Measurements from ENCODE around the gene ANKRD36.
"Not testable (repeated sequence)": the region's sequence is repeated elsewhere in the genome, so short reads cannot be mapped to it uniquely, and the experiment has no call there.

ANKRD36 gene

DNA sequence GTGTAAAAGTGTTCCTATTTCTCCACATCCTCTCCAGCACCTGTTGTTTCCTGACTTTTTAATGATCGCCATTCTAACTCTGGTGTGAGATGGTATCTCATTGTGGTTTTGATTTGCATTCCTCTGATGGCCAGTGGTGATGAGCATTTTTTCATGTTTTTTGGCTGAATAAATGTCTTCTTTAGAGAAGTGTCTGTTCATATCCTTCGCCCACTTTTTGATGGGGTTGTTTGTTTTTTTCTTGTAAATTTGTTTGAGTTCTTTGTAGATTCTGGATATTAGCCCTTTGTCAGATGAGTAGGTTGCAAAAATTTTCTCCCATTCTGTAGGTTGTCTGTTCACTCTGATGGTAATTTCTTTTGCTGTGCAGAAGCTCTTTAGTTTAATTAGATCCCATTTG is 16.1 kb downstream of the ANKRD36 start:
- not testable (repeated sequence) for DNase-seq

DNA sequence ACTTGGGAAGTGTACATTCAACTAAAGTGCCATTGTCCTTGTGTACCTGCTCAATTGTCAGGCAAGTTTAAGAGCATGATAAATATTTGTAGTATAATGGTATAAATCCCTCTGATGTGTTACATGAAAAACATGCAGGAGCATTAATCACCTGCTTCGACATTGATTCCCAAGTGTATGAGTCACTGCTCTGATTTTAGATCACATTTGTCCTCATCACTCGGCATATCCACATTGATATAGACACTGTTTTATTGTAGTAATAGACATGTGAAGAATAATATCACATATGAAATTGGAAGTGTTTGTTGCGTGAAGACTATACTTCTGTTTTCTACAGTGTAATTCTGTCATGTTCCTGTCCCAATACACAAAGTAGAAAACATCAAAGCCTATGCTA is 31.1 kb downstream of the ANKRD36 start:
- not testable (repeated sequence) for DNase-seq

- DNase-seq, result not testable (repeated sequence)
Measured at GRCh38 chr2:97166548-97166947, 53.6 kb downstream of the ANKRD36 start.

DNA sequence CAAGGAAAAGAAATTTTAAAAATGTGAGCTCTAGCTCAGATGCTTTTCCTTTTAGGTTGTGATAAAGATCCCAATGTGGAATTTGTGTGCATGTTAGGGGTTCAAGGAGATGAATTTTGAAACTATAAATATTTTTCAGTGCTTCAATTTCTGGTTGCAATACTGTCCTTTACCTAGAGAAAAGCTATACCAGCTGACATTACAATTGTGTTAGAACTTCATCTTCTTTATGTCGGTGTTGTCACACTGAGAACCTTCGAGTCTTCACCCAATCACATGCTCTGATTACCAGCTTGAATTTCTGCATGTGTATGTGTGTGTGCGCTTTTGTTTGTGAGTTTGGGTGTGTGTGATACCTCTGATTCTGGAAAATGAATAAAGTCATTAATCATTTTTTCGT is 55.0 kb downstream of the ANKRD36 start:
- not testable (repeated sequence) for DNase-seq

GRCh38 chr2:97168583-97168982 is 55.6 kb downstream of the ANKRD36 start:
- not testable (repeated sequence) for DNase-seq

DNA sequence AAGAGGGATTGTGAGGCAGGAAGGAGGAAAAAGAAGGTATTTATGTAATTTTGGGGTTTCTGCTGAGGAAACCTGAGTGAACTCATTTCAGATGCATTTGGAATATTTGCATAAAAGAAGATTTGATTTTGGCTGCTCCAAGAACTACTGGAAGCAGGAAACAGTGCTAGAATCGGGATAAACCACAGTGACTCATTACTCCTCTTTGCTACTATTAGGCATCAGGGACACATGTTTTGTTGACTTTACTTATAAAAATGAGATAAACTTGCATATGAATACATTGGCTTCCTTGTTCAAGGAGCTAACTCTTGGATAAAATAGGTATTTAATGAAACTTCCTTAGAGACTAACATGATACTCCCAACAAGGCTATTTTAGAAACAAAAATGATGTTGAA is 67.4 kb downstream of the ANKRD36 start:
- DNase-seq, result not testable (repeated sequence)

DNA sequence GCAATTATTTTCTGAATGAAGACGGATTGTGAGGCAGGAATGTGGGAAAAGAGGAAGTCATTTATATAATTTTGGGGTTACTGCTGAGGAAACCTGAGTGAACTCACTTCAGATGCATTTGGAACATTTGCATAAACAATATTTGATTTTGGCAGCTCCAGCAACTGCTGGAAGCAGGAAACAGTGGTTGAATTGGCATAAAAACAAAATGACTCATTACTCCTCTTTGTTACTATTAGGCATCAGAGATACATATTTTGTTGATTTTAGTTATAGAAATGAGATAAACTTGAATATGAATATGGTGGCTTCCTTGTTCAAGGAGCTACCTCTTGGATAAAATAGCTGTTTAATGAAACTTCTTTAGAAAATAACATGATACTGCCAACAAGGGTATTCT is 82.4 kb downstream of the ANKRD36 start:
- DNase-seq, result not testable (repeated sequence)

DNA sequence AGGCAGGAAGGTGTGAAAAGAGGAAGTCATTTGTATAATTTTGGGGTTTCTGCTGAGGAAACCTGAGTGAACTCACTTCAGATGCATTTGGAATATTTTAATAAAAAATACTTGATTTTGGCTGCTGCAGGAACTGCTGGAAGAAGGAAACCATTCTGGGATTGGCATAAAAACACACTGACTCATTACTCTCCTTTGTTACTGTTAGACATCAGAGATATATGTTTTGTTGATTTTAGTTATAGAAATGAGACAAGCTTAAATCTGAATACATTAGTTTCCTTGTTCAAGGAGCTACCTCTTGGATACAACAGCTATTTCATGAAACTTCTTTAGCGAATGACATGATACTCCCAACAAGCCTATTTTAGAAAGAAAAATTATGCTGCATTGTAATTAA is 84.3 kb downstream of the ANKRD36 start:
- DNase-seq, result not testable (repeated sequence)

GRCh38 chr2:97200887-97201286 is 87.9 kb downstream of the ANKRD36 start:
- DNase-seq, result not testable (repeated sequence)

DNA sequence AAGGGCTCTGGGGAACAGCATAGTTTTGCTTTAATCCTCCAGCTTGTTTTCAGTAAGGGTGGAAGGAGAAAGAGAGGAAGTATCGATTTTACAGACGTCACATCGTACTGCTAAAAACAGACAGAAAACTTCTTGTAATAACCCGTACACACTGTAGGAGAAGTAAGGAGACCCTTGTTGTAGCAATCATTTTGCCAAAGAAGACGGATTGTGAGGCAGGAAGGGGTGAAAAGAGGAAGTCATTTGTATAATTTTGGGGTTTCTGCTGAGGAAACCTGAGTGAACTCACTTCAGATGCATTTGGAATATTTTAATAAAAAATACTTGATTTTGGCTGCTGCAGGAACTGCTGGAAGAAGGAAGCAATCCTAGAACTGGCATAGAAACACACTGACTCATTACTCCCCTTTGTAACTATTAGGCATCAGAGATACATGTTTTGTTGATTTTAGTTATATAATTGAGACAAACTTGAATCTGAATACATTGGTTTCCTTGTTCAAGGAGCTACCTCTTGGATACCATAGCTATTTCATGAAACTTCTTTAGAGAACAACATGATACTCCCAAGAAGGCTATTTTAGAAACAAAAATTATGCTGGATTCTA is 89.8 kb downstream of the ANKRD36 start:
- not testable (repeated sequence) for DNase-seq

- DNase-seq, result no peak
Measured at GRCh38 chr2:97210325-97210724, 97.4 kb downstream of the ANKRD36 start.

DNA sequence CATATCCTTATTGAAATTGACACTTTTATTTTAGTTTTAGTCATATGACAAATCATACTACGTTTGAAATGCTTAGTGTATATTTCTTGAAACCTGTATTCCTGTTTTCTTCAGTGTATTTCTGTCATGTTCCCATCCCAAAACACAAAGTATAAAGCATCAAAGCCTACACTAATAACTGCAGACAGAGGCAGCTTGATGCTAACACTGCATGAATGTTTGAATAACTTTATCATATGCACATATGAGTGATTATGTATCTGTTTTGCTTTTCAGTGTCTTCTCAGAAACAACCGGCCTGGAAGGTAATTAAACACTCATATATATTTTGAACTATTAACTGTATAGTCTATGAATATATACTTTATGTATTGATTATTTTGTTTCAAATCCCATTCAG is 102.1 kb downstream of the ANKRD36 start:
- DNase-seq, result not testable (repeated sequence)

- not testable (repeated sequence) for DNase-seq
Measured at GRCh38 chr2:97230848-97231585, 118.1 kb downstream of the ANKRD36 start.

DNA sequence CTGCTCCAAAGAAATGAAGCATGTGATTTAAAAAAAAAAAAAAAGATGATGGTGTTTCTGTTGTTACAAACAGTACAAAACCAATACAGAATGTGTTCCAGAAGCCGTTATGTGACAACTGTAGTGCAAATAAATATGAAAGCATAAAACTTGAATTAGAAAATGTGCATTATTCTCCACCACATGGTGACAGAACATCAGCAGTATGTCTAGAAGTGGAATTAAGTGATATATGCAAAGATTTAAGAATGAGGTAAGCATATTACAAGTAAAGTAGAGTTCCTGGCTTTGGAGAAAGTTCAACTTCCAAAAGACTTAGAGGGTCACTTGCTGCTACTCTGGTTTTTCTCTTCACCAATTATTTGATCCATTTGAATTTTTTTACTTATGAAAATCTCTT is 120.0 kb downstream of the ANKRD36 start:
- DNase-seq, result not testable (repeated sequence)

DNA sequence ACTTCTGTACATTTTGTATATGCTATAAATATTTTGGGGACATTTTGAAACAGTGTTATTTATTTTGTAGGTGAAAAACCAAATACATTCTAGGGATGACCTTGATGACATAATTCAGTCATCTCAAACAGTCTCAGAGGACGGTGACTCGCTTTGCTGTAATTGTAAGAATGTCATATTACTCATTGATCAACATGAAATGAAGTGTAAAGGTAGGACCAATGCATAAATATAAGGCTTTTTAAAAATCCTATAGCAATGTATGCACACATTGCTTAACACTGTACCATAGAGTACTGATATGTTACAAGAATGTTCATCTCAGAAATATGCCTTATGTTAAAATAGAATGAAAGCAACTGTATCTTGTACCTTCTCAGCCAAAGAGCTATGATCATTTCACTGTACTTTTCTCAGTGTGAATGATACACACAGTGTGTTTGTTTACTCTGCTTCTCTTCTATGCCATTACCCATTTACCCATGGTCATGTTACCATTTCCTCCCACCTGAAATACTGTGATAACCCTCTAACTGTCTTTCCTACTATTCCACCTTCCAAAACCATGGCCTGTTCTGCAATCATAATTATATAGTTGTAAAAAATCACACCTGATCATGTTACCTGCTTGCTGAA is 120.8 kb downstream of the ANKRD36 start:
- DNase-seq, result not testable (repeated sequence)

DNA sequence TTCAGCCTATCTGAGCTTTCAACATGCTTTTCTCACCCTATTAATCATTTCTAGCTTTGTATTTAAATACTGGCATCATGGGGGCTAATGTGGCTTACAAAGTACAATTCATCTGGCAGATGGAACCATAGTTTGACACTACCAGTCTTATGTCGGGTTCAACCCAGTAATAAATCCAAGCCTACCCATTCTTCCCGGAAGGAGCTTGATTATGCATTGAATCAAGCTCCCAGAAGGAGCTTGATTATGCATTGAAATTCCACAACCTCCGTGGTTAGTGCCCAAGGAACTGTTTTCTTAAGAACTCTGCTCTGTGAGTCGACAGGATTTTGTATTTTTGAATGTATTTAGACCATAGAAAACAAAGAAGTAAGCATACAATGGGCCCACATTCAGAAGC is 148.2 kb downstream of the ANKRD36 start:
- not testable (repeated sequence) for DNase-seq

DNA sequence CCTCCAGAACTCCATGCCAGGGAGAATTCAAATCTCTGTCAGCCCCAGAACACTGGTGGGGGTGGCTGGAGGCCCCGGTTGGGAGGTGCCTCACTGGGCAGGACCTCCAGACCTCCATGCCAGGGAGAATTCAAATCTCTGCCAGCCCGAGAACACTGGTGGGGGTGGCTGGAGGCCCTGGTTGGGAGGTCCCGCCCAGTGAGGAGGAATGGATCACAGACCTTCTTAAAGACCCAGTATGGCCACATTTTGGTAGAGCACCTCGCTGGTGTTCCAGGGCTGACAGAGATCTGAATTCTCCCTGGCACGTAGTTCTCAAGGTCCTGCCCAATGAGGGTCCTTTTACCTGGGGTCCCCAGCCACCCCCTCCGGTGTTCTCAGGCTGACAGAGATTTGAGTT is 153.5 kb downstream of the ANKRD36 start:
- DNase-seq, result not testable (repeated sequence)

DNA sequence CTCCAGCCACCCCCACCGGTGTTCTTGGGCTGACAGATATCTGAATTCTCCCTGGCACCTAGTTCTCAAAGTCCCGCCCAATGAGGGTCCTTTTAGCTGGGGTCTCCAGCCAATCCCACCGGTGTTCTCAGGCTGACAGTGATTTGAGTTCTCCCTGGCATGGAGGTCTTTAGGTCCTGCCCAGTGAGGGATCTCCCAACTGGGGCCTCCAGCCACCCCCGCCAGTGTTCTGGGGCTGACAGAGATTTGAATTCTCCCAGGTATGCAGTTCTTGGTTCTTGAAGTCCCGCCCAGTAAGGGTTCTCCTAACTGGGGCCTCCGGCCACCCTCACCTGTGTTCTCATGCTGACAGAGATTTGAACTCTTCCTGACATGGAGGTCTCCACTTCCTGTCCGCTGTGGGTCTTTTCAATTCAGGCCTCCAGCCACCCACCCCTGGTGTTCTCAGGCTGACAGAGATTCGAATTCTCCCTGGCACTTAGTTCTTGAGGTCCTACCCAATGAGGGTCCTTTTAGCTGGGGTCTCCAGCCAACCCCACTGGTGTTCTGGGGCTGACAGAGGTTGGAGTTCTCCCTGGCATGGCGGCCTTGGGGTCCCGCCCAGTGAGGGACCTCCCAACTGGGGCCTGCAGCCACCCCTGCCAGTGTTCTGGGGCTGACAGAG is 154.6 kb downstream of the ANKRD36 start:
- DNase-seq, result no peak

DNA sequence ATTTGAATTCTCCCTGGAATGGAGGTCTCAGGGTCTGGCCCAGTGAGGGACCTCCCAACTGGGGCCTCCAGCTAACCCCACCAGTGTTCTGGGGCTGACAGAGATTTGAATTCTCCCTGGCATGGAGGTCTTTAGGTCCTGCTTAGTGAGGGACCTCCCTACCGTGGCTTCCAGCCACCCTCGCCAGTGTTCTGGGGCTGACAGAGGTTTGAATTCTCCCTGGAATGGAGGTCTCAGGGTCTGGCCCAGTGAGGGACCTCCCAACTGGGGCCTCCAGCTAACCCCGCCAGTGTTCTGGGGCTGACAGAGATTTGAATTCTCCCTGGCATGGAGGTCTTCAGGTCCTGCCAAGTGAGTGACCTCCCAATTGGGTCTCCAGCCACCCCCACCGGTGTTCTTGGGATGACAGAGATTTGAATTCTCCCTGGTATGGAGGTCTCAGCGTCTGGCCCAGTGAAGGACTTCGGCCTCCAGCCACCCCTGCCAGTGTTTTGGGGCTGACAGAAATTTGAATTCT is 155.2 kb downstream of the ANKRD36 start:
- DNase-seq, result peak; percentile 15

- not testable (repeated sequence) for DNase-seq
Measured at GRCh38 chr2:97276232-97276798, 163.4 kb downstream of the ANKRD36 start.

GRCh38 chr2:97285187-97285586 is 172.2 kb downstream of the ANKRD36 start:
- DNase-seq, result not testable (repeated sequence)

DNA sequence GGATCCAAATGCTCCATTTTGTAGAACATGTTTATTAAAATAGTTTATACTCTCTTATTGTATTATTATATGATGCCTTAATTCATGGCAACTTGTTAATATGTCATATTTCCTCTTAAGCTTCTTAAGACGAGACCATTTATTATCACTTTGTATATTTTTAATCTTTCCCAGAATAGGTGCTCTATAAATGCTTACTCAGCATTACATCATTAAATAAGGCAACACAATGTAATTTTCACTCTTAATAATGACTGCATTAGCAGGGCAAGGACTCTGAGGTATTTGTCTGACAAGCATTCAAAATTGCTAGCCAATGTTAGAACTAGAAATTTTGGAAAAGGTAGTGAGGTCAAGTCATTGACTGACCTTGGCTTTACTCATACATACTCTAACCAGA is 180.7 kb downstream of the ANKRD36 start:
- not testable (repeated sequence) for DNase-seq

All from activated T-cell treated with anti-CD3 and anti-CD28 coated beads, Interleukin-2, amount 50 U/mL, for 1 hour (primary cell).